Osteocyte (in vitro differentiated cells): Measurements from ENCODE around the gene REM2. TPM values are rescaled to one million over a fixed set of nuclear protein-coding genes. Genes with fewer than 3 reads are reported as not detected.

Source experiments
- DNase-seq: peaks from one replicate; pipeline ENCODE4 v3.0.0; 2021; ENCODE audit warnings: mixed read lengths; ENCODE audit not compliant: unreplicated experiment; ENCODE audit errors: extremely low spot score
- H3K27ac Mint-ChIP-seq: one replicate; pipeline ENCODE4 v1.8.0; 2021; ENCODE audit warnings: mild to moderate bottlenecking, mixed read lengths; ENCODE audit not compliant: unreplicated experiment
- H3K27me3 Mint-ChIP-seq: one replicate; pipeline ENCODE4 v1.8.0; 2021; ENCODE audit warnings: mixed read lengths; ENCODE audit not compliant: unreplicated experiment
- H3K36me3 Mint-ChIP-seq: one replicate; pipeline ENCODE4 v1.8.0; 2021; ENCODE audit warnings: mixed read lengths; ENCODE audit not compliant: unreplicated experiment
- H3K4me1 Mint-ChIP-seq: one replicate; pipeline ENCODE4 v1.8.0; 2021; ENCODE audit warnings: mixed read lengths; ENCODE audit not compliant: unreplicated experiment
- H3K4me3 Mint-ChIP-seq: one replicate; pipeline ENCODE4 v1.8.0; 2021; ENCODE audit warnings: mild to moderate bottlenecking, moderate library complexity, mixed read lengths; ENCODE audit not compliant: unreplicated experiment
- H3K9me3 Mint-ChIP-seq: one replicate; pipeline ENCODE4 v1.8.0; 2021; ENCODE audit warnings: mixed read lengths; ENCODE audit not compliant: unreplicated experiment
- total RNA-seq: library from RNA; stranded (reverse); gene quantifications from 2 replicates; pipeline ENCODE4 v1.2.1, GENCODE V29; 2021
- TF ChIP-seq, protein P1 (sequence below): fragments of 200-600 bp; sonication (generic); IDR thresholded peaks from 2 replicates; pipeline ENCODE4 v1.5.0; 2021; ENCODE audit warnings: antibody characterized with exemption, mild to moderate bottlenecking, moderate library complexity

The REM2 gene
- total RNA-seq, 1 donor from 2014 or later = 0.35 TPM

DNA sequence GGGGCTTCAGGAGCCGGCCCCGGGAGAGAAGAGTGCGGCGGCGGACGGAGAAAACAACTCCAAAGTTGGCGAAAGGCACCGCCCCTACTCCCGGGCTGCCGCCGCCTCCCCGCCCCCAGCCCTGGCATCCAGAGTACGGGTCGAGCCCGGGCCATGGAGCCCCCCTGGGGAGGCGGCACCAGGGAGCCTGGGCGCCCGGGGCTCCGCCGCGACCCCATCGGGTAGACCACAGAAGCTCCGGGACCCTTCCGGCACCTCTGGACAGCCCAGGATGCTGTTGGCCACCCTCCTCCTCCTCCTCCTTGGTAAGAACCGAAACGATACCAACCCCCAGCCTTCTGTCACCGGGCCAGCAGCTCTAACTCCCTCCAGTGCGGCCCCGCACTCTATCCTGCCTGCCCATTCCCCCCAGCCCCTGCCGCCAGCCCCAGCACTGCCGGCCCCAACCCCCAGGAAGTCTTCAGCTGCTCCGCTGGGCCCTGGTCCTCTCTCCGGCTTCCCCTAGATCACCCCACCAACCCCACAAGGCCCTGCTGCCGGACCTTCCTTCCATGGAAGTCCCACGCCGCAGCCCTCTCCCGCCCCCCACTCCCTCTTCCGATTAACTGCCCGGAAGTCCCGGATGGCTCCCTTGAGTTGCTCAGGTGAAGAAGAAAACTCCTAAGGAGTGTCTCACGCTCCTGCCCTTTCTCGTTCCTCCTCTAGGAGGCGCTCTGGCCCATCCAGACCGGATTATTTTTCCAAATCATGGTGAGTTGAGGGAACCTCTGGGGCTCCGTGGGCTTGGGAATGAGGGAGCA, 10.8 kb upstream of the REM2 start:
- TF ChIP-seq, protein P1, sequence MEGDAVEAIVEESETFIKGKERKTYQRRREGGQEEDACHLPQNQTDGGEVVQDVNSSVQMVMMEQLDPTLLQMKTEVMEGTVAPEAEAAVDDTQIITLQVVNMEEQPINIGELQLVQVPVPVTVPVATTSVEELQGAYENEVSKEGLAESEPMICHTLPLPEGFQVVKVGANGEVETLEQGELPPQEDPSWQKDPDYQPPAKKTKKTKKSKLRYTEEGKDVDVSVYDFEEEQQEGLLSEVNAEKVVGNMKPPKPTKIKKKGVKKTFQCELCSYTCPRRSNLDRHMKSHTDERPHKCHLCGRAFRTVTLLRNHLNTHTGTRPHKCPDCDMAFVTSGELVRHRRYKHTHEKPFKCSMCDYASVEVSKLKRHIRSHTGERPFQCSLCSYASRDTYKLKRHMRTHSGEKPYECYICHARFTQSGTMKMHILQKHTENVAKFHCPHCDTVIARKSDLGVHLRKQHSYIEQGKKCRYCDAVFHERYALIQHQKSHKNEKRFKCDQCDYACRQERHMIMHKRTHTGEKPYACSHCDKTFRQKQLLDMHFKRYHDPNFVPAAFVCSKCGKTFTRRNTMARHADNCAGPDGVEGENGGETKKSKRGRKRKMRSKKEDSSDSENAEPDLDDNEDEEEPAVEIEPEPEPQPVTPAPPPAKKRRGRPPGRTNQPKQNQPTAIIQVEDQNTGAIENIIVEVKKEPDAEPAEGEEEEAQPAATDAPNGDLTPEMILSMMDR = peak; percentile 92
- Mint-ChIP-seq H3K27ac (peak overlapping the region; percentile 87), H3K4me3 (peak overlapping the region; percentile 82), H3K27me3 (no peaks in the 10 kb centered on the region), H3K4me1 (peaks cover 17% of the 10 kb centered on the region), H3K9me3 (no peaks in the 10 kb centered on the region), H3K36me3 (peaks cover 11% of the 10 kb centered on the region)
- DNase-seq = peak; percentile 92

DNA sequence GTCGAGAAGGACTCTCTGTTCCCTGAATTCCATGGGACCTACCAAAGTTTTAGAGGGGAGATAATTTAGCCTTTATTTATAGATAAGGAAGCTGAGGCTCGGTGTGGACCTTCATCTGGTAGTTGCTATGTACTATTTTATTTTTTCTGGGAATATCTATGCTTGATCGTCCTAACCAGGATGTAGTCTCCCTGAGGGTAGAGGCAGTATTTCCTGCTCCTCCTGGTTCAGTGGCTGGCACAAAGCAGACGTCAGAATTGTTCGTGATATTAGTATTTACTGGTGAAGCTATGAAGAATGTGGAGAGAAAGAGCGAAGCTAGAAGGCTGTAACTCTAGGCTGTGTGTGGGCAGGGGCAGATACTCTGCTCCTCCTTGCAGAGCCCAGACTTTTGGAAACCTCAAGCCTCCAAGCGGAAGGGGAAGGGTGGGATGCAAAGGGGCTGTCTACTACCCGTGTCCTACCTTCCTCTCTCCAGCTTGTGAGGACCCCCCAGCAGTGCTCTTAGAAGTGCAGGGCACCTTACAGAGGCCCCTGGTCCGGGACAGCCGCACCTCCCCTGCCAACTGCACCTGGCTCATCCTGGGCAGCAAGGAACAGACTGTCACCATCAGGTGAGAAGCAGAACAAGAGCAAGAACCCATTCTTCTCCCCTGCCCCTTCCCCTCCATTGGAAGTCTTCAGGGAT, 10.0 kb upstream of the REM2 start:
- H3K27ac Mint-ChIP-seq = peak overlapping the region; percentile 87
- H3K4me3 Mint-ChIP-seq = peak overlapping the region; percentile 82

DNA sequence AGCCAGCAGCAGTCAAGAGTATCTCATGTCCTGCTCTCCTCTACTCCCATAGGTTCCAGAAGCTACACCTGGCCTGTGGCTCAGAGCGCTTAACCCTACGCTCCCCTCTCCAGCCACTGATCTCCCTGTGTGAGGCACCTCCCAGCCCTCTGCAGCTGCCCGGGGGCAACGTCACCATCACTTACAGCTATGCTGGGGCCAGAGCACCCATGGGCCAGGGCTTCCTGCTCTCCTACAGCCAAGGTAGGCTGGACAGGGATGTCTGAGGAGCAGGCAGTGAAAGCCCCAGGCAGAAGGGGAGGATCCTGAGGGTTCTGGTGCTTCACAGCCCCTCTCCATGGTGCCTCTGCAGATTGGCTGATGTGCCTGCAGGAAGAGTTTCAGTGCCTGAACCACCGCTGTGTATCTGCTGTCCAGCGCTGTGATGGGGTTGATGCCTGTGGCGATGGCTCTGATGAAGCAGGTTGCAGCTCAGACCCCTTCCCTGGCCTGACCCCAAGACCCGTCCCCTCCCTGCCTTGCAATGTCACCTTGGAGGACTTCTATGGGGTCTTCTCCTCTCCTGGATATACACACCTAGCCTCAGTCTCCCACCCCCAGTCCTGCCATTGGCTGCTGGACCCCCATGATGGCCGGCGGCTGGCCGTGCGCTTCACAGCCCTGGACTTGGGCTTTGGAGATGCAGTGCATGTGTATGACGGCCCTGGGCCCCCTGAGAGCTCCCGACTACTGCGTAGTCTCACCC, 7.8 kb upstream of the REM2 start:
- H3K27me3 Mint-ChIP-seq = no peaks in the 10 kb centered on the region
- TF ChIP-seq, protein P1 = no peak
- peaks cover 24% of the 10 kb centered on the region for H3K36me3 Mint-ChIP-seq
- no peak for DNase-seq
- no peak overlapping the region for H3K4me3 Mint-ChIP-seq
- H3K9me3 Mint-ChIP-seq = no peaks in the 10 kb centered on the region
- no peak overlapping the region for H3K27ac Mint-ChIP-seq
- H3K4me1 Mint-ChIP-seq = peaks cover 17% of the 10 kb centered on the region

More for the DNA sequence above, 10.0 kb upstream of the REM2 start:
- TF ChIP-seq, protein P1 = no peak
- Mint-ChIP-seq H3K36me3 (peaks cover 17% of the 10 kb centered on the region), H3K27me3 (no peaks in the 10 kb centered on the region), H3K9me3 (no peaks in the 10 kb centered on the region), H3K4me1 (peaks cover 17% of the 10 kb centered on the region)
- DNase-seq = no peak

DNA sequence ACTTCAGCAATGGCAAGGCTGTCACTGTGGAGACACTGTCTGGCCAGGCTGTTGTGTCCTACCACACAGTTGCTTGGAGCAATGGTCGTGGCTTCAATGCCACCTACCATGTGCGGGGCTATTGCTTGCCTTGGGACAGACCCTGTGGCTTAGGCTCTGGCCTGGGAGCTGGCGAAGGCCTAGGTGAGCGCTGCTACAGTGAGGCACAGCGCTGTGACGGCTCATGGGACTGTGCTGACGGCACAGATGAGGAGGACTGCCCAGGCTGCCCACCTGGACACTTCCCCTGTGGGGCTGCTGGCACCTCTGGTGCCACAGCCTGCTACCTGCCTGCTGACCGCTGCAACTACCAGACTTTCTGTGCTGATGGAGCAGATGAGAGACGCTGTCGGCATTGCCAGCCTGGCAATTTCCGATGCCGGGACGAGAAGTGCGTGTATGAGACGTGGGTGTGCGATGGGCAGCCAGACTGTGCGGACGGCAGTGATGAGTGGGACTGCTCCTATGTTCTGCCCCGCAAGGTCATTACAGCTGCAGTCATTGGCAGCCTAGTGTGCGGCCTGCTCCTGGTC, 7.2 kb upstream of the REM2 start:
- no peak overlapping the region for H3K4me3 Mint-ChIP-seq
- TF ChIP-seq, protein P1 = no peak
- no peak for DNase-seq
- no peaks in the 10 kb centered on the region for H3K9me3 Mint-ChIP-seq
- no peaks in the 10 kb centered on the region for H3K27me3 Mint-ChIP-seq
- no peak overlapping the region for H3K27ac Mint-ChIP-seq
- H3K36me3 Mint-ChIP-seq = peaks cover 24% of the 10 kb centered on the region
- H3K4me1 Mint-ChIP-seq = peaks cover 11% of the 10 kb centered on the region
